Kidney epithelial cell (primary cell): ENCODE results near the gene PPP1R3A. TPM values are rescaled to one million over a fixed set of nuclear protein-coding genes. Genes with fewer than 3 reads are reported as not detected.

ENCODE experiments used
- DNase-seq: peaks from one replicate; pipeline ENCODE4 v3.0.0-alpha.2; 2010; ENCODE audit warnings: low read depth
- H3K27me3 ChIP-seq: 2 replicates; pipeline ENCODE4 v1.6.0; 2011; ENCODE audit warnings: low read length; ENCODE audit not compliant: control insufficient read depth, insufficient read depth
- H3K36me3 ChIP-seq: 2 replicates; pipeline ENCODE4 v1.5.1; 2011; ENCODE audit warnings: low read length; ENCODE audit not compliant: control insufficient read depth, insufficient read depth
- H3K4me3 ChIP-seq: 2 replicates; pipeline ENCODE4 v1.5.1; 2011; ENCODE audit warnings: low read depth, mild to moderate bottlenecking, control low read depth, low read length
- CTCF ChIP-seq: IDR thresholded peaks from 2 replicates; pipeline ENCODE4 v1.5.1; 2011; ENCODE audit warnings: mild to moderate bottlenecking, moderate library complexity, low read length, control low read depth, inconsistent platforms; ENCODE audit not compliant: insufficient read depth, poor library complexity, severe bottlenecking
- total RNA-seq: library from RNA; depleted of rRNA; stranded (reverse); fragments of >200 nt; gene quantifications from 2 replicates; pipeline ENCODE4 v1.2.3, GENCODE V29; 2015

PPP1R3A gene
- not detected in 2 replicates for total RNA-seq

GRCh38 chr7:113918946-113919345 is at the start of gene PPP1R3A:
Gene PPP1R3A, minus strand, starts transcription at chr7:113919009. Its CDS starts 13 bp downstream, at chr7:113918996.
- no peak within 1 kb of the TSS for H3K4me3 ChIP-seq
- no peaks in the 10 kb centered on the region for H3K27me3 ChIP-seq
- H3K36me3 ChIP-seq = no peaks in the 10 kb centered on the region
- no peak for TF ChIP-seq CTCF
- DNase-seq = no peak

- Histone ChIP-seq H3K27me3 (no peaks in the 10 kb centered on the region), H3K4me3 (no peak overlapping the region), H3K36me3 (no peaks in the 10 kb centered on the region)
- TF ChIP-seq CTCF = no peak
- DNase-seq = no peak
Measured at GRCh38 chr7:113963356-113963755, 44.5 kb upstream of the PPP1R3A start.

GRCh38 chr7:113959910-113960309 is 41.1 kb upstream of the PPP1R3A start:
- no peak for TF ChIP-seq CTCF
- DNase-seq = no peak
- no peaks in the 10 kb centered on the region for H3K27me3 ChIP-seq
- H3K36me3 ChIP-seq = no peaks in the 10 kb centered on the region
- no peak overlapping the region for H3K4me3 ChIP-seq

- no peak for TF ChIP-seq CTCF
- Histone ChIP-seq H3K36me3 (no peaks in the 10 kb centered on the region), H3K27me3 (no peaks in the 10 kb centered on the region), H3K4me3 (no peak overlapping the region)
- no peak for DNase-seq
Measured at GRCh38 chr7:113955157-113955556, 36.3 kb upstream of the PPP1R3A start.

GRCh38 chr7:113953553-113953952 is 34.7 kb upstream of the PPP1R3A start:
- no peaks in the 10 kb centered on the region for H3K27me3 ChIP-seq
- no peaks in the 10 kb centered on the region for H3K36me3 ChIP-seq
- no peak for TF ChIP-seq CTCF
- H3K4me3 ChIP-seq = no peak overlapping the region
- no peak for DNase-seq

- TF ChIP-seq CTCF = no peak
- H3K4me3 ChIP-seq = no peak overlapping the region
- no peaks in the 10 kb centered on the region for H3K27me3 ChIP-seq
- no peak for DNase-seq
- no peaks in the 10 kb centered on the region for H3K36me3 ChIP-seq
Measured at GRCh38 chr7:113945018-113945938, 26.5 kb upstream of the PPP1R3A start.
